ENCODE results near the gene AGO4. TPM values are rescaled to one million over a fixed set of nuclear protein-coding genes. Genes with fewer than 3 reads are reported as not detected.
"Not testable (repeated sequence)": the region's sequence is repeated elsewhere in the genome, so short reads cannot be mapped to it uniquely, and the experiment has no call there.

Gene AGO4
- total and polyA plus RNA-seq, 5 donors from 2014 or later = 2.4 to 12.7 (median 3.8) TPM

- Histone ChIP-seq H3K36me3 (ENCODE audit: control insufficient read depth, insufficient read depth, low read length) (no peaks in the 10 kb centered on the region), H3K4me3 (ENCODE audit: low read depth, low read length) (no peak overlapping the region), H3K4me1 (ENCODE audit: control insufficient read depth, insufficient read depth, low read length, poor library complexity, severe bottlenecking) (no peaks in the 10 kb centered on the region), H3K9me3 (ENCODE audit: control insufficient read depth in 2 of 2, low read length in 2 of 2) (no peaks in the 10 kb centered on the region), H3K27me3 (ENCODE audit: control insufficient read depth, insufficient read depth, low read length) (no peaks in the 10 kb centered on the region), H3K27ac (ENCODE audit: insufficient read depth, low read length, poor library complexity, severe bottlenecking) (no peak overlapping the region)
- ATAC-seq (ENCODE audit: low read depth in 2 of 2) (no peak), DNase-seq (no peak)
- no peak overlapping the region for H3K4me3 Mint-ChIP-seq
- H3K27me3 Mint-ChIP-seq = peaks cover 8% of the 10 kb centered on the region
- no peaks in the 10 kb centered on the region for H3K36me3 Mint-ChIP-seq
- H3K9me3 Mint-ChIP-seq = no peaks in the 10 kb centered on the region
- H3K4me1 Mint-ChIP-seq = no peaks in the 10 kb centered on the region
- H3K27ac Mint-ChIP-seq = no peak overlapping the region
Observed at GRCh38 chr1:35870651-35871309, 63.0 kb downstream of the AGO4 start.

- Mint-ChIP-seq H3K4me1 (no peaks in the 10 kb centered on the region), H3K27ac (no peak overlapping the region), H3K36me3 (no peaks in the 10 kb centered on the region), H3K9me3 (no peaks in the 10 kb centered on the region), H3K27me3 (peaks cover 8% of the 10 kb centered on the region), H3K4me3 (no peak overlapping the region)
- H3K36me3 ChIP-seq (ENCODE audit: control insufficient read depth, insufficient read depth, low read length) = no peaks in the 10 kb centered on the region
- H3K9me3 ChIP-seq (ENCODE audit: control insufficient read depth in 2 of 2, low read length in 2 of 2) = no peaks in the 10 kb centered on the region
- H3K27me3 ChIP-seq (ENCODE audit: control insufficient read depth, insufficient read depth, low read length) = no peaks in the 10 kb centered on the region
- DNase-seq (no peak), ATAC-seq (ENCODE audit: low read depth in 2 of 2) (no peak)
- H3K27ac ChIP-seq (ENCODE audit: insufficient read depth, low read length, poor library complexity, severe bottlenecking) = no peak overlapping the region
- no peaks in the 10 kb centered on the region for H3K4me1 ChIP-seq (ENCODE audit: control insufficient read depth, insufficient read depth, low read length, poor library complexity, severe bottlenecking)
- no peak overlapping the region for H3K4me3 ChIP-seq (ENCODE audit: low read depth, low read length)
Observed at GRCh38 chr1:35873243-35873750, 65.5 kb downstream of the AGO4 start.

GRCh38 chr1:35874115-35874514 is 66.3 kb downstream of the AGO4 start:
- not testable (repeated sequence) for DNase-seq; H3K4me3 Mint-ChIP-seq; H3K27ac ChIP-seq (ENCODE audit: insufficient read depth, low read length, poor library complexity, severe bottlenecking); H3K4me3 ChIP-seq (ENCODE audit: low read depth, low read length); H3K4me1 Mint-ChIP-seq; ATAC-seq (ENCODE audit: low read depth in 2 of 2); H3K9me3 Mint-ChIP-seq; H3K27me3 Mint-ChIP-seq; H3K9me3 ChIP-seq (ENCODE audit: control insufficient read depth in 2 of 2, low read length in 2 of 2); H3K4me1 ChIP-seq (ENCODE audit: control insufficient read depth, insufficient read depth, low read length, poor library complexity, severe bottlenecking); H3K36me3 ChIP-seq (ENCODE audit: control insufficient read depth, insufficient read depth, low read length); H3K27me3 ChIP-seq (ENCODE audit: control insufficient read depth, insufficient read depth, low read length); H3K36me3 Mint-ChIP-seq
- H3K27ac Mint-ChIP-seq = peak overlapping the region in 1 of 3 donors; percentile 26

- H3K36me3 Mint-ChIP-seq = no peaks in the 10 kb centered on the region
- no peak overlapping the region for H3K27ac ChIP-seq (ENCODE audit: insufficient read depth, low read length, poor library complexity, severe bottlenecking)
- H3K27me3 ChIP-seq (ENCODE audit: control insufficient read depth, insufficient read depth, low read length) = peaks cover 3% of the 10 kb centered on the region
- no peak for ATAC-seq (ENCODE audit: low read depth in 2 of 2)
- DNase-seq = peak in 1 of 3 donors; percentile 13
- no peaks in the 10 kb centered on the region for H3K9me3 ChIP-seq (ENCODE audit: control insufficient read depth in 2 of 2, low read length in 2 of 2)
- H3K36me3 ChIP-seq (ENCODE audit: control insufficient read depth, insufficient read depth, low read length) = no peaks in the 10 kb centered on the region
- H3K4me1 Mint-ChIP-seq = peaks cover 0 to 3% (median 1%) of the 10 kb centered on the region in 4 donors
- no peak overlapping the region for H3K4me3 ChIP-seq (ENCODE audit: low read depth, low read length)
- H3K9me3 Mint-ChIP-seq = no peaks in the 10 kb centered on the region
- H3K4me1 ChIP-seq (ENCODE audit: control insufficient read depth, insufficient read depth, low read length, poor library complexity, severe bottlenecking) = no peaks in the 10 kb centered on the region
- peaks cover 16% of the 10 kb centered on the region for H3K27me3 Mint-ChIP-seq
- H3K27ac Mint-ChIP-seq = no peak overlapping the region
- H3K4me3 Mint-ChIP-seq = no peak overlapping the region
Observed at GRCh38 chr1:35876988-35877387, 69.2 kb downstream of the AGO4 start.

GRCh38 chr1:35881850-35882273 is 74.0 kb downstream of the AGO4 start:
- Mint-ChIP-seq H3K4me3 (peak overlapping the region; percentile 48 to 92 (median 74)), H3K9me3 (no peaks in the 10 kb centered on the region), H3K27me3 (peaks cover 13% of the 10 kb centered on the region), H3K4me1 (peaks cover 0 to 43% (median 18%) of the 10 kb centered on the region in 4 donors), H3K27ac (peak overlapping the region in 2 of 3 donors; percentile 28 to 85), H3K36me3 (no peaks in the 10 kb centered on the region)
- no peaks in the 10 kb centered on the region for H3K9me3 ChIP-seq (ENCODE audit: control insufficient read depth in 2 of 2, low read length in 2 of 2)
- peaks cover 39% of the 10 kb centered on the region for H3K4me1 ChIP-seq (ENCODE audit: control insufficient read depth, insufficient read depth, low read length, poor library complexity, severe bottlenecking)
- no peak overlapping the region for H3K4me3 ChIP-seq (ENCODE audit: low read depth, low read length)
- H3K36me3 ChIP-seq (ENCODE audit: control insufficient read depth, insufficient read depth, low read length) = no peaks in the 10 kb centered on the region
- no peak for ATAC-seq (ENCODE audit: low read depth in 2 of 2)
- DNase-seq = peak in 1 of 3 donors; percentile 9
- peaks cover 7% of the 10 kb centered on the region for H3K27me3 ChIP-seq (ENCODE audit: control insufficient read depth, insufficient read depth, low read length)
- no peak overlapping the region for H3K27ac ChIP-seq (ENCODE audit: insufficient read depth, low read length, poor library complexity, severe bottlenecking)

- H3K27me3 Mint-ChIP-seq = peaks cover 13% of the 10 kb centered on the region
- Histone ChIP-seq H3K36me3 (ENCODE audit: control insufficient read depth, insufficient read depth, low read length) (no peaks in the 10 kb centered on the region), H3K4me3 (ENCODE audit: low read depth, low read length) (peak overlapping the region; percentile 24), H3K9me3 (ENCODE audit: control insufficient read depth in 2 of 2, low read length in 2 of 2) (no peaks in the 10 kb centered on the region), H3K4me1 (ENCODE audit: control insufficient read depth, insufficient read depth, low read length, poor library complexity, severe bottlenecking) (peaks cover 44% of the 10 kb centered on the region), H3K27ac (ENCODE audit: insufficient read depth, low read length, poor library complexity, severe bottlenecking) (no peak overlapping the region), H3K27me3 (ENCODE audit: control insufficient read depth, insufficient read depth, low read length) (peaks cover 7% of the 10 kb centered on the region)
- H3K27ac Mint-ChIP-seq = peak overlapping the region; percentile 63 to 85 (median 70)
- H3K9me3 Mint-ChIP-seq = no peaks in the 10 kb centered on the region
- DNase-seq (no peak), ATAC-seq (ENCODE audit: low read depth in 2 of 2) (no peak)
- H3K4me3 Mint-ChIP-seq = peak overlapping the region; percentile 69 to 92 (median 82)
- peaks cover 1 to 50% (median 22%) of the 10 kb centered on the region in 4 donors for H3K4me1 Mint-ChIP-seq
- no peaks in the 10 kb centered on the region for H3K36me3 Mint-ChIP-seq
Observed at GRCh38 chr1:35882586-35882944, 74.7 kb downstream of the AGO4 start.

- Mint-ChIP-seq H3K27me3 (peaks cover 13% of the 10 kb centered on the region), H3K9me3 (no peaks in the 10 kb centered on the region), H3K27ac (peak within 1 kb of the TSS; percentile 63 to 90 (median 88)), H3K4me1 (peaks cover 5 to 54% (median 25%) of the 10 kb centered on the region in 4 donors), H3K36me3 (no peaks in the 10 kb centered on the region), H3K4me3 (peak within 1 kb of the TSS; percentile 69 to 93 (median 92))
- no peaks in the 10 kb centered on the region for H3K9me3 ChIP-seq (ENCODE audit: control insufficient read depth in 2 of 2, low read length in 2 of 2)
- H3K27me3 ChIP-seq (ENCODE audit: control insufficient read depth, insufficient read depth, low read length) = peaks cover 7% of the 10 kb centered on the region
- H3K36me3 ChIP-seq (ENCODE audit: control insufficient read depth, insufficient read depth, low read length) = no peaks in the 10 kb centered on the region
- peak; percentile 95 to 97 (median 96) for DNase-seq
- peaks cover 44% of the 10 kb centered on the region for H3K4me1 ChIP-seq (ENCODE audit: control insufficient read depth, insufficient read depth, low read length, poor library complexity, severe bottlenecking)
- H3K4me3 ChIP-seq (ENCODE audit: low read depth, low read length) = peak within 1 kb of the TSS; percentile 86
- peak within 1 kb of the TSS; percentile 43 for H3K27ac ChIP-seq (ENCODE audit: insufficient read depth, low read length, poor library complexity, severe bottlenecking)
- ATAC-seq (ENCODE audit: low read depth in 2 of 2) = peak; percentile 97 to 99
Observed at GRCh38 chr1:35882945-35883634, 75.3 kb downstream of the AGO4 start, which contains the start of gene AGO1. Gene AGO1, plus strand, starts transcription at chr1:35883209. Its CDS starts 213 bp downstream, at chr1:35883422.
